Uterus (tissue), 2 donors: ENCODE results near the gene C1orf94.

Source experiments
- CTCF ChIP-seq, 4 experiments: fragments of 200-600 bp in 2 of 4; fragments of 450-650 bp in 2 of 4; sonication (generic) in 2 of 4; IDR thresholded peaks; one replicate each; pipeline ENCODE4 v1.5.1; 2016 to 2019; ENCODE audit warnings: antibody characterized with exemption in 4 of 4, mild to moderate bottlenecking in 2 of 4, moderate library complexity in 1 of 4
- POLR2A ChIP-seq, 2 donors: fragments of 450-650 bp; IDR thresholded peaks; one replicate each; pipeline ENCODE4 v1.6.1; 2016; ENCODE audit warnings: antibody characterized with exemption in 2 of 2, mild to moderate bottlenecking in 1 of 2, moderate library complexity in 1 of 2

- TF ChIP-seq POLR2A (IDR thresholded peaks at IDR 0.05) (no peak), CTCF (IDR thresholded peaks at IDR 0.05) (no peak)
Observed at GRCh38 chr1:34132161-34132420, 44.6 kb upstream of the C1orf94 start.
